Gastroesophageal sphincter (tissue), 3 donors: ENCODE measurements around the gene GRIA3.

Source experiments
- CTCF ChIP-seq, 4 experiments: fragments of 200-600 bp in 2 of 4; fragments of 450-650 bp in 2 of 4; sonication (generic) in 1 of 4; IDR thresholded peaks; one replicate each; pipeline ENCODE4 v1.5.1; 2017 to 2019; ENCODE audit warnings: antibody characterized with exemption in 4 of 4, mild to moderate bottlenecking in 2 of 4, moderate library complexity in 2 of 4
- EP300 ChIP-seq: sonication (generic); formaldehyde crosslinking; IDR thresholded peaks from one replicate; pipeline ENCODE4 v1.6.1; 2017; ENCODE audit warnings: antibody characterized with exemption, mild to moderate bottlenecking
- POLR2A ChIP-seq, 2 donors: fragments of 450-650 bp; IDR thresholded peaks; one replicate each; pipeline ENCODE4 v1.6.1; 2017; ENCODE audit warnings: antibody characterized with exemption in 2 of 2, mild to moderate bottlenecking in 2 of 2, moderate library complexity in 1 of 2
- POLR2AphosphoS5 ChIP-seq: sonication (generic); formaldehyde crosslinking; IDR thresholded peaks from one replicate; pipeline ENCODE4 v1.6.1; 2017; ENCODE audit warnings: antibody characterized with exemption

GRCh38 chrX:123311486-123311885, 127.4 kb downstream of the GRIA3 start:
- no peak for TF ChIP-seq CTCF (IDR thresholded peaks at IDR 0.05)
- no peak for TF ChIP-seq POLR2A (IDR thresholded peaks at IDR 0.05)
- TF ChIP-seq EP300: no peak
- no peak for TF ChIP-seq POLR2AphosphoS5
